HCT116 (cell line): ENCODE measurements around the gene GNS. TPM values are rescaled to one million over a fixed set of nuclear protein-coding genes. Genes with fewer than 3 reads are reported as not detected.

Experiments
- ATAC-seq: fragments of 200-7000 bp; cut with Tn5 transposase; 2 replicates; pipeline ENCODE4 v1.9.1; 2020; ENCODE audit warnings: mild to moderate bottlenecking, moderate library complexity
- BruUV-seq: library from RNA; stranded (reverse); fragments of 400-500 nt; replicated peaks from 2 replicates; lab custom pipeline; 2021; lab: Mats Ljungman, UMichigan
- CTCF ChIA-PET: fragments of 300-600 bp; sonication (Branson Sonifier 250); formaldehyde crosslinking; loops from one replicate; lab custom pipeline; 2021; ENCODE audit warnings: antibody characterized with exemption; lab: Charles Lee
- POLR2A ChIA-PET: fragments of 300-600, 350-600 bp; sonication (Branson Sonifier 250); formaldehyde crosslinking; loops from one replicate; lab custom pipeline; 2021; ENCODE audit warnings: antibody characterized with exemption; lab: Charles Lee
- RAD21 ChIA-PET, 2 experiments: fragments of 300-600 bp; sonication (Branson Sonifier 250); formaldehyde crosslinking; loops; one replicate each; lab custom pipeline; 2023; ENCODE audit warnings: low total read pairs in 2 of 2; ENCODE audit not compliant: uncharacterized antibody in 2 of 2, unreplicated experiment in 2 of 2, low non-redundant PET in 1 of 2; lab: Charles Lee
- DNase-seq: peaks from one replicate; pipeline ENCODE4 v3.0.0-alpha.2; 2010; ENCODE audit warnings: low read depth, low spot score
- H2AFZ ChIP-seq: fragments of 200-600 bp; shearing (Covaris generic), sonication (generic); 2 replicates; pipeline ENCODE4 v1.6.1; 2017; ENCODE audit warnings: low read depth, mixed run types, mixed read lengths, antibody characterized with exemption, low read length; ENCODE audit not compliant: poor library complexity, severe bottlenecking
- H3K27ac ChIP-seq: 2 replicates; pipeline ENCODE4 v1.5.1; 2012; ENCODE audit warnings: low read depth, low read length
- H3K27me3 ChIP-seq: fragments of 200-600 bp; sonication (generic); 2 replicates; pipeline ENCODE4 v1.6.1; 2016; ENCODE audit warnings: mixed run types, low read length, mixed read lengths; ENCODE audit not compliant: insufficient read depth
- H3K36me3 ChIP-seq, 2 experiments: fragments of 200-500 bp in 1 of 2; fragments of 200-600 bp in 1 of 2; sonication (Bioruptor generic) in 1 of 2; sonication (generic) in 1 of 2; 2 replicates each; pipeline versions ENCODE4 v1.5.1 to v1.6.1; 2014 to 2016; ENCODE audit warnings: low read length in 2 of 2, inconsistent platforms in 1 of 2, mixed read lengths in 1 of 2, mixed run types in 1 of 2; ENCODE audit not compliant: insufficient read depth in 2 of 2, control insufficient read depth in 1 of 2
- H3K4me1 ChIP-seq, 2 experiments: fragments of 200-600 bp in 1 of 2; sonication (generic) in 1 of 2; 2 replicates each; pipeline versions ENCODE4 v1.5.1 to v1.6.1; 2012 to 2017; ENCODE audit warnings: low read length in 2 of 2, inconsistent platforms in 1 of 2, mild to moderate bottlenecking in 1 of 2, mixed read lengths in 1 of 2, mixed run types in 1 of 2, moderate library complexity in 1 of 2; ENCODE audit not compliant: insufficient read depth in 2 of 2, control insufficient read depth in 1 of 2
- H3K4me2 ChIP-seq: fragments of 200-600 bp; sonication (generic); 2 replicates; pipeline ENCODE4 v1.6.1; 2017; ENCODE audit warnings: mixed run types, low read length, mixed read lengths
- H3K4me3 ChIP-seq, 2 experiments: fragments of 200-600 bp in 1 of 2; sonication (generic) in 1 of 2; replicated peaks in 1 of 2; 2 replicates each; pipeline ENCODE4 v1.5.1; 2011 to 2016; ENCODE audit warnings: low read length in 2 of 2, control low read depth in 1 of 2, low read depth in 1 of 2, mild to moderate bottlenecking in 1 of 2, mixed read lengths in 1 of 2, mixed run types in 1 of 2
- H3K79me2 ChIP-seq: fragments of 200-600 bp; sonication (generic); 2 replicates; pipeline ENCODE4 v1.6.1; 2017; ENCODE audit warnings: mild to moderate bottlenecking, mixed run types, low read length, moderate library complexity, mixed read lengths; ENCODE audit not compliant: insufficient read depth
- H3K9ac ChIP-seq: fragments of 200-600 bp; sonication (generic); 2 replicates; pipeline ENCODE4 v1.6.1; 2016; ENCODE audit warnings: low read length, mixed read lengths
- H3K9me2 ChIP-seq: fragments of 200-600 bp; sonication (generic), shearing (Covaris generic); 2 replicates; pipeline ENCODE4 v1.6.1; 2017; ENCODE audit warnings: mixed run types, mild to moderate bottlenecking, moderate library complexity; ENCODE audit not compliant: insufficient read depth
- H3K9me3 ChIP-seq, 2 experiments: fragments of 200-500 bp in 1 of 2; fragments of 200-600 bp in 1 of 2; sonication (Bioruptor generic) in 1 of 2; sonication (generic) in 1 of 2; 2 replicates each; pipeline ENCODE4 v1.6.1; 2014 to 2017; ENCODE audit warnings: low read length in 2 of 2, mixed read lengths in 2 of 2, inconsistent platforms in 1 of 2, low read depth in 1 of 2, mild to moderate bottlenecking in 1 of 2, mixed run types in 1 of 2, moderate library complexity in 1 of 2; ENCODE audit not compliant: control insufficient read depth in 1 of 2, insufficient read depth in 1 of 2
- H4K20me1 ChIP-seq: fragments of 200-600 bp; sonication (generic), shearing (Covaris generic); 2 replicates; pipeline ENCODE4 v1.6.1; 2017; ENCODE audit warnings: mixed run types, mild to moderate bottlenecking, moderate library complexity; ENCODE audit not compliant: insufficient read depth
- CBX3 ChIP-seq: IDR thresholded peaks from 2 replicates; pipeline ENCODE4 v1.6.1; 2012; ENCODE audit warnings: low read depth
- CEBPB ChIP-seq: IDR thresholded peaks from 2 replicates; pipeline ENCODE4 v1.6.1; 2012; ENCODE audit warnings: low read depth
- ELF1 ChIP-seq: IDR thresholded peaks from 2 replicates; pipeline ENCODE4 v1.6.1; 2012; ENCODE audit warnings: low read depth, borderline replicate concordance
- EZH2 ChIP-seq: fragments of 200-600 bp; sonication (generic); IDR thresholded peaks from 2 replicates; pipeline ENCODE4 v1.6.1; 2017; ENCODE audit warnings: antibody characterized with exemption, mixed run types
- EZH2phosphoT487 ChIP-seq: fragments of 200-600 bp; IDR thresholded peaks from 2 replicates; pipeline ENCODE4 v1.6.1; 2018; ENCODE audit warnings: antibody characterized with exemption, borderline replicate concordance
- FOSL1 ChIP-seq: IDR thresholded peaks from 2 replicates; pipeline ENCODE4 v1.6.1; 2012; ENCODE audit warnings: low read depth
- JUND ChIP-seq: IDR thresholded peaks from 2 replicates; pipeline ENCODE4 v1.6.1; 2012
- POLR2A ChIP-seq: IDR thresholded peaks from 2 replicates; pipeline ENCODE4 v1.7.0; 2011; ENCODE audit warnings: borderline replicate concordance; ENCODE audit not compliant: insufficient read depth, insufficient read length; ENCODE audit errors: extremely low read depth
- POLR2AphosphoS5 ChIP-seq: IDR thresholded peaks from 2 replicates; pipeline ENCODE4 v1.6.1; 2011; ENCODE audit warnings: mild to moderate bottlenecking, low read depth, low read length, moderate library complexity
- RAD21 ChIP-seq: IDR thresholded peaks from 2 replicates; pipeline ENCODE4 v1.6.1; 2012; ENCODE audit warnings: low read depth, mild to moderate bottlenecking
- SIN3A ChIP-seq: IDR thresholded peaks from 2 replicates; pipeline ENCODE4 v1.6.1; 2012; ENCODE audit warnings: low read depth
- SRF ChIP-seq: IDR thresholded peaks from 2 replicates; pipeline ENCODE4 v1.6.1; 2012; ENCODE audit warnings: low read depth
- TCF7L2 ChIP-seq: IDR thresholded peaks from 2 replicates; pipeline ENCODE4 v1.7.0; 2011; ENCODE audit warnings: borderline replicate concordance, inconsistent platforms; ENCODE audit not compliant: insufficient read depth, insufficient read length; ENCODE audit errors: extremely low read depth
- YY1 ChIP-seq: IDR thresholded peaks from 2 replicates; pipeline ENCODE4 v1.6.1; 2011; ENCODE audit warnings: low read length, low read depth, moderate library complexity, mild to moderate bottlenecking; ENCODE audit not compliant: insufficient replicate concordance; ENCODE audit errors: extremely low read depth
- ZNF274 ChIP-seq: fragments of 200-500 bp; sonication (Bioruptor generic); IDR thresholded peaks from 2 replicates; pipeline ENCODE4 v1.6.1; 2014; ENCODE audit warnings: mild to moderate bottlenecking, low read depth, low read length, inconsistent platforms
- intact Hi-C: fragments of 100-400 bp; cut with micrococcal nuclease; formaldehyde crosslinking; loops from 2 replicates; pipeline ENCODE4 v1.10.0; 2022
- total RNA-seq: library from RNA; stranded (reverse); gene quantifications from one replicate; pipeline ENCODE4 v1.2.1, GENCODE V29; 2021; ENCODE audit not compliant: unreplicated experiment
- TF ChIP-seq, protein P1 (sequence below): IDR thresholded peaks from 2 replicates; pipeline ENCODE4 v1.6.1; 2012
- TF ChIP-seq, protein P2 (sequence below), 3 experiments: fragments of 200-600 bp in 1 of 3; sonication (generic) in 1 of 3; IDR thresholded peaks in 2 of 3; conservative IDR thresholded peaks in 1 of 3; 2 replicates each; pipeline ENCODE4 v1.5.1; 2012 to 2017; ENCODE audit warnings: low read depth in 2 of 3, low read length in 2 of 3, antibody characterized with exemption in 1 of 3, borderline replicate concordance in 1 of 3, control low read depth in 1 of 3, mild to moderate bottlenecking in 1 of 3, mixed read lengths in 1 of 3, mixed run types in 1 of 3, moderate library complexity in 1 of 3; ENCODE audit not compliant: insufficient read depth in 1 of 3

GNS gene
- total RNA-seq, 1 experiment from 2014 or later: 45.7 TPM

DNA sequence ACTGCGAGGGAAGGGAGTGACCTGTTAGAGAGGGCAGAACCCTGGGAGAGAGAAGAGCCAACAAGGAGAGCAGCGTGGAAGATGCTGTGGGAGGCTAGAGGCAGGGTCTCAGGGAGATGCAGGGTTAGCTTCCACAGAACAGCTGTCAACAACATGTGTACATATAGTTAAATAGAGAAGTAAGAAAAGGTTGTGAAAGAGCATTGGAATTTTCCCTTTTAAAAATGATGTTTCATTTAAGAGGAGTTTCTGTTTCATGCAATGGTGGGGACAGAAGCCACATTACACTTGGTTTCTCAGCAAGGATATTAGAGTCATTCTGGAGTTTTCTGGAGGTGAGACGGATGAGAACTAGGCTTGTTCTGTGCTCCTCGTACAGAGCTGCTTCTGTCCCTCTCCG lies 41.4 kb upstream of the GNS start:
- ChIA-PET RAD21 (no interaction called here), POLR2A (no interaction called here), CTCF (interaction anchor here (1.5 to 2.4 kb wide), 3 partner anchors 16 to 22 kb away, joined by 4 to 23 read pairs (median 8); no protein-coding TSS in a partner anchor)
- Histone ChIP-seq H3K9me3 (no peaks in the 10 kb centered on the region), H2AFZ (no peak overlapping the region), H3K36me3 (no peaks in the 10 kb centered on the region; a peak in 1 of 4 replicates), H3K4me3 (no peak overlapping the region), H3K9me2 (no peaks in the 10 kb centered on the region), H3K79me2 (peaks cover 47% of the 10 kb centered on the region), H3K27ac (no peak overlapping the region), H4K20me1 (peaks cover 7% of the 10 kb centered on the region; the same call in 1 of the 2 replicates), H3K4me2 (no peak overlapping the region), H3K4me1 (peaks cover 0 to 11% of the 10 kb centered on the region in 2 experiments; a peak in 2 of 4 replicates), H3K9ac (no peak overlapping the region), H3K27me3 (no peaks in the 10 kb centered on the region)
- DNase-seq: no peak
- intact Hi-C loops: loop anchor here (5.0 kb wide), 1 partner anchor 322 kb away; the partner anchor contains the start of gene WIF1
- TF ChIP-seq POLR2A (no peak), CBX3 (no peak), CEBPB (no peak), YY1 (no peak), ZNF274 (no peak), TCF7L2 (no peak), JUND (no peak), FOSL1 (no peak), SIN3A (no peak), ELF1 (no peak), EZH2phosphoT487 (no peak), RAD21 (no peak), SRF (no peak), EZH2 (no peak), POLR2AphosphoS5 (no peak)
- TF ChIP-seq, protein P1, sequence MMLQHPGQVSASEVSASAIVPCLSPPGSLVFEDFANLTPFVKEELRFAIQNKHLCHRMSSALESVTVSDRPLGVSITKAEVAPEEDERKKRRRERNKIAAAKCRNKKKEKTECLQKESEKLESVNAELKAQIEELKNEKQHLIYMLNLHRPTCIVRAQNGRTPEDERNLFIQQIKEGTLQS: no peak
- TF ChIP-seq, protein P2, sequence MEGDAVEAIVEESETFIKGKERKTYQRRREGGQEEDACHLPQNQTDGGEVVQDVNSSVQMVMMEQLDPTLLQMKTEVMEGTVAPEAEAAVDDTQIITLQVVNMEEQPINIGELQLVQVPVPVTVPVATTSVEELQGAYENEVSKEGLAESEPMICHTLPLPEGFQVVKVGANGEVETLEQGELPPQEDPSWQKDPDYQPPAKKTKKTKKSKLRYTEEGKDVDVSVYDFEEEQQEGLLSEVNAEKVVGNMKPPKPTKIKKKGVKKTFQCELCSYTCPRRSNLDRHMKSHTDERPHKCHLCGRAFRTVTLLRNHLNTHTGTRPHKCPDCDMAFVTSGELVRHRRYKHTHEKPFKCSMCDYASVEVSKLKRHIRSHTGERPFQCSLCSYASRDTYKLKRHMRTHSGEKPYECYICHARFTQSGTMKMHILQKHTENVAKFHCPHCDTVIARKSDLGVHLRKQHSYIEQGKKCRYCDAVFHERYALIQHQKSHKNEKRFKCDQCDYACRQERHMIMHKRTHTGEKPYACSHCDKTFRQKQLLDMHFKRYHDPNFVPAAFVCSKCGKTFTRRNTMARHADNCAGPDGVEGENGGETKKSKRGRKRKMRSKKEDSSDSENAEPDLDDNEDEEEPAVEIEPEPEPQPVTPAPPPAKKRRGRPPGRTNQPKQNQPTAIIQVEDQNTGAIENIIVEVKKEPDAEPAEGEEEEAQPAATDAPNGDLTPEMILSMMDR (IDR thresholded peaks at IDR 0.05 in 2 of 3, conservative IDR thresholded peaks at IDR 0.05 in 1 of 3; ENCODE audit: borderline replicate concordance in 1 of 3, insufficient read depth in 1 of 3, low read depth in 2 of 3, low read length in 2 of 3): no peak
- no TSS peak for BruUV-seq
- no peak for ATAC-seq
